ENCODE results near the gene MYO18B. TPM values are rescaled to one million over a fixed set of nuclear protein-coding genes. Genes with fewer than 3 reads are reported as not detected.
"Not testable (repeated sequence)": the region's sequence is repeated elsewhere in the genome, so short reads cannot be mapped to it uniquely, and the experiment has no call there.

The MYO18B gene
- total and polyA plus RNA-seq, 2 experiments from 2014 or later = 35.6 to 178 TPM

DNA sequence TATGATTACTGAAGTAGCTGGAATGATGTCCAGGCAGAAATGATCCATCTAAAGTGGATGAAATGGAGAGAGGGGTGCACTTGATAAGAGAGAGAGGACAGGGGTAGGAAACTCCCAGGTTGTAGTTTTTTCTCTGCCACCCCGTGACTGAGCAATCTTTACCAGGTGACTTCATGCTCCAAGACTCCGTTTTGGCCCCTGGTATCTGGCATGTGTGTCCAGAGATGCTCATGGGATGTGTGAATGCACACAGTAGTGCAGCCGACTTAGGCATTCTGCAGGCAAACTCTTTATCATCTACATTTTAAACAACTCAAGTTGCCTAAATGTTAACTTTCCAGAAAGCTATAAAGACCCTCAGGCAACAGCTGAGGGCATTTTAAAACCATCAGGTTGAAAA is 238.0 kb downstream of the MYO18B start:
- Histone ChIP-seq H3K9me3 (ENCODE audit: low read depth) (no peaks in the 10 kb centered on the region), H3K27me3 (no peaks in the 10 kb centered on the region)

GRCh38 chr22:25984911-25985310 is 242.9 kb downstream of the MYO18B start:
- H3K27ac ChIP-seq; DNase-seq (ENCODE audit: low read depth in 1 of 2, low spot score in 1 of 2); H3K9me3 ChIP-seq (ENCODE audit: low read depth); H3K27me3 ChIP-seq; H3K4me3 ChIP-seq; H3K4me1 ChIP-seq (ENCODE audit: low read depth): not testable (repeated sequence)
- H3K36me3 ChIP-seq = peaks cover 10% of the 10 kb centered on the region

More for the DNA sequence above, 238.0 kb downstream of the MYO18B start:
- Histone ChIP-seq H3K36me3 (peaks cover 17% of the 10 kb centered on the region), H3K27ac (no peak overlapping the region), H3K4me1 (ENCODE audit: low read depth) (no peaks in the 10 kb centered on the region), H3K4me3 (no peak overlapping the region)
- no peak for DNase-seq (ENCODE audit: low read depth in 1 of 2, low spot score in 1 of 2)
- no peak for TF ChIP-seq CTCF (IDR thresholded peaks at IDR 0.05; ENCODE audit: low read depth, low read length)

- Histone ChIP-seq H3K27ac (no peak overlapping the region), H3K27me3 (no peaks in the 10 kb centered on the region), H3K4me1 (ENCODE audit: low read depth) (no peaks in the 10 kb centered on the region), H3K9me3 (ENCODE audit: low read depth) (no peaks in the 10 kb centered on the region), H3K36me3 (peaks cover 11% of the 10 kb centered on the region), H3K4me3 (no peak overlapping the region)
- TF ChIP-seq CTCF (IDR thresholded peaks at IDR 0.05; ENCODE audit: low read depth, low read length) = no peak
- DNase-seq (ENCODE audit: low read depth in 1 of 2, low spot score in 1 of 2) = no peak
Observed at GRCh38 chr22:25987948-25988347, 246.0 kb downstream of the MYO18B start.

GRCh38 chr22:25990940-25991339 is 249.0 kb downstream of the MYO18B start:
- H3K9me3 ChIP-seq (ENCODE audit: low read depth) = no peaks in the 10 kb centered on the region
- no peak overlapping the region for H3K4me3 ChIP-seq
- no peak overlapping the region for H3K27ac ChIP-seq
- no peaks in the 10 kb centered on the region for H3K27me3 ChIP-seq
- DNase-seq (ENCODE audit: low read depth in 1 of 2, low spot score in 1 of 2) = no peak
- TF ChIP-seq CTCF (IDR thresholded peaks at IDR 0.05; ENCODE audit: low read depth, low read length) = no peak
- H3K4me1 ChIP-seq (ENCODE audit: low read depth) = no peaks in the 10 kb centered on the region
- H3K36me3 ChIP-seq = peaks cover 33% of the 10 kb centered on the region

GRCh38 chr22:25992331-25992730 is 250.3 kb downstream of the MYO18B start:
- Histone ChIP-seq H3K9me3 (ENCODE audit: low read depth) (no peaks in the 10 kb centered on the region), H3K27ac (no peak overlapping the region), H3K4me1 (ENCODE audit: low read depth) (no peaks in the 10 kb centered on the region), H3K4me3 (no peak overlapping the region), H3K36me3 (peaks cover 36% of the 10 kb centered on the region), H3K27me3 (no peaks in the 10 kb centered on the region)
- no peak for TF ChIP-seq CTCF (IDR thresholded peaks at IDR 0.05; ENCODE audit: low read depth, low read length)
- DNase-seq (ENCODE audit: low read depth in 1 of 2, low spot score in 1 of 2) = no peak

- no peaks in the 10 kb centered on the region for H3K27me3 ChIP-seq
- no peaks in the 10 kb centered on the region for H3K9me3 ChIP-seq (ENCODE audit: low read depth)
Observed at GRCh38 chr22:25996669-25997068, 254.7 kb downstream of the MYO18B start.

More at GRCh38 chr22:25996669-25997068, 254.7 kb downstream of the MYO18B start:
- Histone ChIP-seq H3K27ac (no peak overlapping the region), H3K36me3 (peaks cover 35% of the 10 kb centered on the region), H3K4me1 (ENCODE audit: low read depth) (peaks cover 8% of the 10 kb centered on the region), H3K4me3 (no peak overlapping the region)
- no peak for DNase-seq (ENCODE audit: low read depth in 1 of 2, low spot score in 1 of 2)
- TF ChIP-seq CTCF (IDR thresholded peaks at IDR 0.05; ENCODE audit: low read depth, low read length) = no peak

All from cardiac muscle cell (in vitro differentiated cells and primary cell).